ES-I3 (cell line): ENCODE measurements around the gene DPP10.

Experiments
- H3K36me3 ChIP-seq: 2 replicates; pipeline ENCODE4 v1.6.1; 2013; ENCODE audit warnings: mild to moderate bottlenecking, low read length, control low read depth, moderate library complexity; ENCODE audit not compliant: insufficient read depth
- H3K4me1 ChIP-seq: 2 replicates; pipeline ENCODE4 v1.6.1; 2013; ENCODE audit warnings: mild to moderate bottlenecking, control low read depth, low read length; ENCODE audit not compliant: insufficient read depth
- H3K9ac ChIP-seq: 2 replicates; pipeline ENCODE4 v1.6.1; 2013; ENCODE audit warnings: low read depth, mild to moderate bottlenecking, low read length, moderate library complexity
- H3K9me3 ChIP-seq: 2 replicates; pipeline ENCODE4 v1.6.1; 2013; ENCODE audit warnings: mild to moderate bottlenecking, low read length, moderate library complexity; ENCODE audit not compliant: control insufficient read depth, insufficient read depth

Gene DPP10

DNA sequence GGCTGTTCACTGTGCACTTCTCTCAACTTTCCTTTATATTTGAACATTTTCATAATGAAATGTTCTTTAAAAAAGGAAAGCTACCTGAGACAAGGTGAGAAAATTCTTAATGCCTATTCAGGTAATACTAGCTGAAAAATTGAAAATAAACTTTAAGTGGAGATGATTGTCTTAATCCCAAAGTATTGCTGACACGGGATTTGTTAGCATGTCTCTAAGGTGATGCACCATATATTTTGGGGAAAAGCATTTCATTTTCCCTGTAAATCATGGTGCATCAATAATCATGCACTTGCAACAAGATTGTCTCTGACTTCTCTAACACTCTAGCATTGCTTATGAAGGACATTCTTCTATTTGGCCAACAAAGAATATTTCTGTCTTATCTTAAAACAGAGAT lies 848.0 kb downstream of the DPP10 start:
- Histone ChIP-seq H3K9ac (no peak overlapping the region), H3K36me3 (no peaks in the 10 kb centered on the region), H3K4me1 (peaks cover 9% of the 10 kb centered on the region), H3K9me3 (no peaks in the 10 kb centered on the region)

DNA sequence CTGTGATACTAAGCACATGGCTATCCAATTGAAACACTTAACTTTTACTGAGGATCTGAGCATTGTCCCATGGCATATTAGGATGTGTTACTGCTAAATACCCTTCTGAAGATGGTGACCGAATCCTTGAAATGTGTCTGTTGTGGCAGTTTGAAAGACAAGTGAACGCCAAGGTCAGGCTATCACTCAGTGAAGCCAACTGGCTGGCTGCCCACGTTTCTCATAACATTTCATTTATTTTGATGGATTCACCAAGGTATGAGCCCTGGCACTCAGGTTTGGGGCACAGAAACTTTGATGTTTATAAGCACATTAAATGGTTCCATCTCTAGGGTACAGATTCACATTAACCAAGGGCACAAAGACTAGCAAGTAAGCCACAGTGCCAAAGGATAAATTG lies 850.3 kb downstream of the DPP10 start:
- peaks cover 9% of the 10 kb centered on the region for H3K4me1 ChIP-seq
- no peaks in the 10 kb centered on the region for H3K36me3 ChIP-seq
- H3K9ac ChIP-seq: no peak overlapping the region
- H3K9me3 ChIP-seq: no peaks in the 10 kb centered on the region

DNA sequence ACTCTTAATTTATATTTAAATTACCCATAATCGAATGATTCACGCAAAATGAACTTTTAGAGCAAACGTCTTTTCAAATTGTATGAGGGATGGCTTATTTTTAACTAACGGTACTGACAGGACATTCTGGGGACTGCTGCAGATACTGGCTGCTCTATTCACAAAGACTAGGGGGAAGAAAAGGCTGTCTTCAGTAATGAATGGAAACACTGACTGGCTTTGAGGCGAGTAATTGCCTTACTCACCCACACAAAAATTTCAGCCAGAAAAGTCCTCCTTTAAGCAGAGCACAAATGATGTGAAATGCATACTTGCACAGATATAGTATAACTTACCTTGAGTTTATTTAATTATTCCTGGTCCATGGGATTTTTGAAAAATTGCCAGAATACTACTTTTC lies 852.6 kb downstream of the DPP10 start:
- Histone ChIP-seq H3K9me3 (no peaks in the 10 kb centered on the region), H3K36me3 (no peaks in the 10 kb centered on the region), H3K4me1 (peaks cover 9% of the 10 kb centered on the region), H3K9ac (no peak overlapping the region)

DNA sequence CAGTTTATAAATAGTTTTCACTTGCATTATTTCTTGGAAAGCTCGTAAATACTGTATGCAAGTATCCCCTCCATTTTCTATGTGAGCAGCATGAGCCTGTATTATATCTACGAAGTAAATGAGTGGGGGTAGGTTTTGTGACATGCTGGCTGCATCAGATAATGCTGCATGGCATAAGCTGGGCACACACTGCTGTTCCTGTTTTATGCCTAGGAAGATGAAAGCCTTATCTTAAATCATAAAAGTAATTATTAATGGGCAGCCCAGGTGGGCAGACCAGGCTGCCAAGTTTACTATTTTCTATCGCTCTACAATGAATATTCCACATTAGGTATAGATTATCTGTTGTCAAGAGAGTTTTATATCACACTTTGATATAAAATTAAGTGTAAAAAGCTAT lies 854.6 kb downstream of the DPP10 start:
- peaks cover 9% of the 10 kb centered on the region for H3K4me1 ChIP-seq
- H3K9ac ChIP-seq: no peak overlapping the region
- H3K9me3 ChIP-seq: no peaks in the 10 kb centered on the region
- no peaks in the 10 kb centered on the region for H3K36me3 ChIP-seq

DNA sequence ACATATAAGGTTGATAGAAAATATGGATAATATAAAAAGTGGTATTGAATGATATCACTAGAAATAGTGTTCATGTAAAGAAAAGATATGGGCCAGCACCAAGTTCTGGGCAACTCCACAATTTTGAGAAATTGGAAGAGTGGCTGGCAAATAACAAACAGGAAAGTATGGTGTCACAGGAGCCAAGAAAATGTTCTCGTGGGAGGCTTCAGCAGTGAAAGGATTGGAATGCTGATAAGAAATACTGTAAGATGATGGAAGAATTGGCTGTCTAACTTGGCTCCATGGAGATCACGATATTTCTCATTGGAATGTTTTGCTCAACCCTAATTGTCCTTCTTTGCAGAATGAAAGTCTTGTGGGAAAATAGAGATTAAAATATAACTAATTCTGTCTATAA lies 856.8 kb downstream of the DPP10 start:
- no peaks in the 10 kb centered on the region for H3K36me3 ChIP-seq
- peaks cover 9% of the 10 kb centered on the region for H3K4me1 ChIP-seq
- H3K9me3 ChIP-seq: no peaks in the 10 kb centered on the region
- no peak overlapping the region for H3K9ac ChIP-seq

DNA sequence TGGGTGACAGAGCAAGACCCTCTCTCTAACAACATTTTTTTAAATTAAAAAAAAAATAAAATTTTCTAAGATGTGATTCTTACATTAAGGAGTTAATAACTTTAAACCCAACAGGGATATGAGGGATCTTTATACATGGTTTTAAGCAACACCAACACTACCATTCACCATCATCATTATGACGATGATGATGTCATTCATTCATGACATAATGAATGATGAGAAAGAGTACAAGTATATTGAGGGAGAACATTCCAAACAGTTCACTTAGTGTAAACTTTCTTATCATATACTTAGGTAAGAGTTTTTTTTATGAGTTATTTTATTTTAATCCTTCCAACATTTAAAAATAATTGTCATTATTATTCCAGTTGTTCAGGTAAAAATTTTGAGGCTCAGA lies 863.3 kb downstream of the DPP10 start:
- H3K4me1 ChIP-seq: no peaks in the 10 kb centered on the region
- no peaks in the 10 kb centered on the region for H3K36me3 ChIP-seq
- H3K9ac ChIP-seq: no peak overlapping the region
- H3K9me3 ChIP-seq: no peaks in the 10 kb centered on the region

DNA sequence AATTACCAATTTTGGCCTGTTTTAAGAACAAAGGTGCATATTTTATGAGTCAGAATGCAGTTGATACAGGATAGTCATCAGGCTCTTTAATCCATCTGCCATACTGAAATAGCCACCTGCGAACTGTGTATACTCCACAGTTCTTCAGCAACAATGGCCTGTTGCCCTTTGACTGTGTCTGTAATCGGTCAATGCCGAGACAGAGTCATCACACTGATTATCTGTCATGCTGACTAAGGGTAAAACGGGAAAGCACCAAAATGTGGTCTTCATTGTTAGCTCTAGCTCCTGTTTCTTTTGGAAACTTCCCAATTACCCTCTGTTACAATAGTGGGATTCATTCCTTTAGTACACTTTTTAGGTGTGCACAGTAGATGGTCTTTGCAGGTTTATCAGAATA lies 871.7 kb downstream of the DPP10 start:
- Histone ChIP-seq H3K4me1 (no peaks in the 10 kb centered on the region), H3K9me3 (no peaks in the 10 kb centered on the region), H3K9ac (no peak overlapping the region), H3K36me3 (no peaks in the 10 kb centered on the region)

DNA sequence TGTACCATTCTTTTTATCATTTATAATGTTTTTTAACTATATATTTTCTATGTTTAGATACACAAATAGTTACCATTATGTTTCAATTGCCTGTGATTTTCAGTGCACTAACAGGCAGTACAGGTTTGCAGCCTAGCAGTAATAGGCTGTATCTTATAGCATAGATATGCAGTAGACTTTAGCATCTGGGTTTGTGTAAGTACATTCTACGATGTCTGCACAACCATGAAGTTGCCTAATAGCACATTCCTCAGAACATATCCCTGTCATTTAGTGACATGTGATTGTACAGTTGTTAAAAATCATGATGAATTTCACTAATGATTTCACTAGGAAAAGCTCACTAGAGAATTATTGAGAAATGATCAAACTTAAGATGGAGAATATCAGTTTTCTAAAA lies 884.6 kb downstream of the DPP10 start:
- H3K9me3 ChIP-seq: no peaks in the 10 kb centered on the region
- H3K9ac ChIP-seq: no peak overlapping the region
- no peaks in the 10 kb centered on the region for H3K36me3 ChIP-seq
- H3K4me1 ChIP-seq: no peaks in the 10 kb centered on the region

DNA sequence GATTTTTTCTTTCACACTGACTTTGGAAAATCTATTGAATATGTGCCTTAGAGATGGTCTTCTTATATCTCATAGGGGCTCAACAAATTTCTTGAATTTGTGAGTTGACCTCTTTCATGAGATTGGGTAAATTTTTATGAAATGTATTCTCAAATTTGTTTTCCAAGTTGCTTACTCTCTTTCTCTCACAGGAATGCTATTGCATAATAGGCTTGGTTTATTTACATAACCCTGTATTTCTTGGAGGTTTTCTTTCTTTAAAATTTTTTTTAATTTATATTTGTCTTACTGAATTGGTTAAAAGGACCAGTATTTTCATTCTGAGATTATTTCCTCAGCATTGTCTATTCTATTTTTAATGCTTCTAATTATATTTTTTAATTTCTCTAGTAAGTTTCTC lies 917.1 kb downstream of the DPP10 start:
- Histone ChIP-seq H3K4me1 (peaks cover 5% of the 10 kb centered on the region), H3K36me3 (no peaks in the 10 kb centered on the region), H3K9ac (no peak overlapping the region), H3K9me3 (peaks cover 4% of the 10 kb centered on the region; the same call in 1 of the 2 replicates)

DNA sequence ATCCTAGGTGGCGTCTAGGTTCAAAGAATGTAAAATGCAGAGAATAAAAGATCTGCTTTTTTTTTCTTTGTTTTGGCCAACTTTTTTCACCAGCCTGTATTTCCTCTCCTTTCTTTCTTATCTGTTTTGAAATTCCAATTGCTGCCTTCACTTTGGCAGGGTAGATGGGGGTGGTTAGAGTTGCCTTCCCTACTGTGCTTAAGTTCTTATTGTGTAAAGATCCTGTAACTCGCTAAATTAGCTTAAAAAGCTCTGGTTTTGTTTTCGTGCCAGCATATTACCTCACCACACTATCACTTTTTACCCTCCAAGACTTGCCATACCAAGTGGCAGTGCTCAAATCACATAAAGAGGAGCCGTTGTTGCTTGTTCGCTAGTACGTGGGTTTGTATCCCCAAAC lies 921.7 kb downstream of the DPP10 start:
- Histone ChIP-seq H3K36me3 (no peaks in the 10 kb centered on the region), H3K9ac (no peak overlapping the region), H3K9me3 (no peaks in the 10 kb centered on the region), H3K4me1 (peaks cover 7% of the 10 kb centered on the region)

DNA sequence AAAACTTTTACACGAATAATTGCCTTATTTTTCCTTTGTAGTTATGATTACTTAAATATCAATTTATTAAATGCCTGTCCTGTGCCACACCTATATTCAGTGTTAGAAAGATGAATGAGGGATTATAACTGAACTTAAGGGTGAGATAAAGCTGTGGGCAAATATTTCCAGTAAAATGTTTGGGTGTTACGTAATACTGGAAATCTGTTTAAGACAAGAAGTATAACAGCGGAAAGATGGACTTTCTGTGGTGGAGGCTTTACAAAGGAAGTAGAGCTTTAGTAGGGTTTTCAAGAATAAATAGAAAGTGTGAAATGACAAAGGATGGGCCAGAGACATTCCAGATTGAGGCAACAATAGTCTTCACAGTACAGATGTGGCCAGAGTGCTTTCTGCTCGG lies 927.0 kb downstream of the DPP10 start:
- no peak overlapping the region for H3K9ac ChIP-seq
- peaks cover 3% of the 10 kb centered on the region; the same call in 1 of the 2 replicates for H3K9me3 ChIP-seq
- H3K36me3 ChIP-seq: no peaks in the 10 kb centered on the region; the same call in 1 of the 2 replicates
- H3K4me1 ChIP-seq: peaks cover 3% of the 10 kb centered on the region

DNA sequence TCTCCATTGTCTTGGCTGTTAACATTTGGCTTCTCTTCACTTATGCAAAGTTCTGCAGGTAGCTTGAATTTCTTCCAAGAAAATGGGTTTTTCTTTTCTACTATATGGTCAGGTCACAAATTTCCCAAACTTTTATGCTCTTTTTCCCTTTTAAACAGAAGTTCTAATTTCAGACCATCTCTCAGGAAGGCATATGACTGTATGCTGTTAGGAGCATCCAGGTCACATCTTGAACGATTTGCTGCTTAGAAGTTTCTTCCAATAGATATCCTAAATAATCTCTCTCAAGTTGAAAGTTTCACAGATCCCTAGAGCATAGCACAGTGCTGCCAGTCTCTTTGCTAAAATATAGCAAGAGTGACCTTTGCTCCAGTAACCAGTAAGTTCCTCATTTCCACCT lies 932.5 kb downstream of the DPP10 start:
- H3K36me3 ChIP-seq: no peaks in the 10 kb centered on the region; the same call in 1 of the 2 replicates
- H3K4me1 ChIP-seq: no peaks in the 10 kb centered on the region
- no peak overlapping the region for H3K9ac ChIP-seq
- peaks cover 19% of the 10 kb centered on the region; the same call in 1 of the 2 replicates for H3K9me3 ChIP-seq

DNA sequence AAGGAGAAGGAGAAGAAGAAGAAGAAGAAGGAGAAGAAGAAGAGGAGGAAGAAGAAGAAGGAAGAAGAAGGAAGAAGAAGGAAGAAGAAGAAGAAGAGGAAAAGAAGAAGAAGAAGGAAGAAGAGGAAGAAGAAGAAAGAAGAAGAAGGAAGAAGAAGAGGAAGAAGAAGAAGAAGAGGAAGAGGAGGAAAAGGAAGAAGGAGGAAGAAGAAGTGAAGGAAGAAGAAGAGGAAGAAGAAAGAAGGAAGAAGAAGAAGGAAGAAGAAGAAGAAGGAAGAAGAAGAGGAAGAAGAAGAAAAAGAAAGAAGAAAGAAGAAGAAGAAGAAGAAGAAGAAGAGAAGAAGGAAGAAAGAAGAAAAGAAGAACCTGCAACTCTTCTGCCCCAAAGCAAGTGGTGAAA lies 942.0 kb downstream of the DPP10 start:
- Histone ChIP-seq H3K9ac (no peak overlapping the region), H3K9me3 (peaks cover 3% of the 10 kb centered on the region; the same call in 1 of the 2 replicates), H3K36me3 (no peaks in the 10 kb centered on the region; the same call in 1 of the 2 replicates), H3K4me1 (no peaks in the 10 kb centered on the region)

DNA sequence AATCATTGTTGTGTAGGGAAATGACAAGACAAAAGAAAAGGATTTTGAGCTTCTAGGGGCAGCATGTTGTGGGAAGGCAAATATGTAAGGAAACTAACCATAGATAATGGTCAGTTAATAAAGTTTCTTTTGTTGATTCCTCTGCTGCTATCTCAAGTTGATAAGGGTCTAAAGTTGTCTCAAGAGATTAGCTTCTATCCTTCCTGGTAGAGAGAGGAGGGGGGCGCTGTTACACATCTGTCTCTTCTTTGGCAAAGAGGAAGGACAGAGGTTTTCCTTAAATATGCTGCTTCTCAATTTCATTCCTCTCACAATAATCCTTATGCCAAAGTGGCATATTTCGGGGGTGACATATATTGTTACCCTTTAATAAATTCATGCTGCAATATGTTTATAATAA lies 944.0 kb downstream of the DPP10 start:
- H3K9ac ChIP-seq: no peak overlapping the region
- H3K36me3 ChIP-seq: no peaks in the 10 kb centered on the region; the same call in 1 of the 2 replicates
- H3K9me3 ChIP-seq: peaks cover 3% of the 10 kb centered on the region; the same call in 1 of the 2 replicates
- no peaks in the 10 kb centered on the region for H3K4me1 ChIP-seq

DNA sequence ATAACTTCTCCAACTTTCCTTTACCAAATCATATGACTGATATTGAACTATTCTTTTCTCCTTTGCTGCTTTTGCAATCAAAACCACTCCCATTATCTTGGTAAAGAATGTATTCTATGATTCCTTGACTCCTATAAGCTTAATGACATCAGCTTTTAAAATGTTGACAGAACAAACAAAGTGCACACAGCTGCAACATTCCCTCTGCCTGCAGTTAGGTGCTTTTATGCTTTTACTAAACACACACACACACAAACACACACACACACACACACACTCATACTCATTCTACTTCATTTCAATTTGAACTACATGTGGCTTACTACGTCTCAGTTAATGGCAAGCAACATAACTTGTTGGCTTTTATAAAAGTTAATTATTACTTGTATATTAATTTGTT lies 946.6 kb downstream of the DPP10 start:
- Histone ChIP-seq H3K9me3 (no peaks in the 10 kb centered on the region), H3K9ac (no peak overlapping the region), H3K4me1 (peaks cover 4% of the 10 kb centered on the region; the same call in 1 of the 2 replicates)

More for the DNA sequence above, 946.6 kb downstream of the DPP10 start:
- no peaks in the 10 kb centered on the region for H3K36me3 ChIP-seq
